Measurements from ENCODE around the gene SLC22A23. TPM values are rescaled to one million over a fixed set of nuclear protein-coding genes. Genes with fewer than 3 reads are reported as not detected.

SLC22A23 gene
- total RNA-seq, 1 donor = 18.1 TPM

- no peaks in the 10 kb centered on the region for H4K20me1 ChIP-seq (ENCODE audit: insufficient read depth, low read length)
- H3K9me3 ChIP-seq (ENCODE audit: low read depth, low read length) = no peaks in the 10 kb centered on the region
- H3K79me2 ChIP-seq (ENCODE audit: insufficient read depth, low read length) = peaks cover 12% of the 10 kb centered on the region
- H2AFZ ChIP-seq (ENCODE audit: low read length) = no peak overlapping the region
- H3K4me3 ChIP-seq (ENCODE audit: insufficient read depth, low read length) = no peak overlapping the region
- no peak for DNase-seq (ENCODE audit: insufficient read length, low spot score, missing footprints)
- H3K4me1 ChIP-seq (ENCODE audit: insufficient read depth, low read length) = peaks cover 42% of the 10 kb centered on the region
- TF ChIP-seq CTCF (IDR thresholded peaks at IDR 0.05; ENCODE audit: extremely low read depth, low read depth, low read length) = no peak
- no peak overlapping the region for H3K4me2 ChIP-seq (ENCODE audit: insufficient read depth, low read length)
- no peaks in the 10 kb centered on the region for H3K27me3 ChIP-seq (ENCODE audit: insufficient read depth, low read length)
- no peak overlapping the region for H3K27ac ChIP-seq (ENCODE audit: low read depth, low read length)
- no peaks in the 10 kb centered on the region for H3K36me3 ChIP-seq (ENCODE audit: insufficient read depth, low read length)
These were observed 32.5 kb downstream of the SLC22A23 start for GRCh38 chr6:3424185-3424927.

- Histone ChIP-seq H3K4me1 (ENCODE audit: insufficient read depth, low read length) (peaks cover 45% of the 10 kb centered on the region), H4K20me1 (ENCODE audit: insufficient read depth, low read length) (no peaks in the 10 kb centered on the region), H3K9me3 (ENCODE audit: low read depth, low read length) (no peaks in the 10 kb centered on the region), H3K36me3 (ENCODE audit: insufficient read depth, low read length) (no peaks in the 10 kb centered on the region), H3K27ac (ENCODE audit: low read depth, low read length) (no peak overlapping the region), H3K27me3 (ENCODE audit: insufficient read depth, low read length) (no peaks in the 10 kb centered on the region), H2AFZ (ENCODE audit: low read length) (no peak overlapping the region), H3K79me2 (ENCODE audit: insufficient read depth, low read length) (peaks cover 12% of the 10 kb centered on the region), H3K4me2 (ENCODE audit: insufficient read depth, low read length) (no peak overlapping the region), H3K4me3 (ENCODE audit: insufficient read depth, low read length) (no peak overlapping the region)
- DNase-seq (ENCODE audit: insufficient read length, low spot score, missing footprints) = no peak
- TF ChIP-seq CTCF (IDR thresholded peaks at IDR 0.05; ENCODE audit: extremely low read depth, low read depth, low read length) = no peak
These were observed 33.2 kb downstream of the SLC22A23 start for GRCh38 chr6:3423439-3424184.

GRCh38 chr6:3422435-3423070 lies 34.3 kb downstream of the SLC22A23 start:
- Histone ChIP-seq H3K27me3 (ENCODE audit: insufficient read depth, low read length) (no peaks in the 10 kb centered on the region), H3K9me3 (ENCODE audit: low read depth, low read length) (no peaks in the 10 kb centered on the region), H3K36me3 (ENCODE audit: insufficient read depth, low read length) (no peaks in the 10 kb centered on the region), H3K4me1 (ENCODE audit: insufficient read depth, low read length) (peaks cover 39% of the 10 kb centered on the region), H3K79me2 (ENCODE audit: insufficient read depth, low read length) (peaks cover 17% of the 10 kb centered on the region), H3K4me2 (ENCODE audit: insufficient read depth, low read length) (peak overlapping the region; percentile 51), H3K4me3 (ENCODE audit: insufficient read depth, low read length) (peak overlapping the region; percentile 27), H2AFZ (ENCODE audit: low read length) (no peak overlapping the region), H3K27ac (ENCODE audit: low read depth, low read length) (peak overlapping the region; percentile 8), H4K20me1 (ENCODE audit: insufficient read depth, low read length) (no peaks in the 10 kb centered on the region)
- no peak for DNase-seq (ENCODE audit: insufficient read length, low spot score, missing footprints)
- no peak for TF ChIP-seq CTCF (IDR thresholded peaks at IDR 0.05; ENCODE audit: extremely low read depth, low read depth, low read length)

All from osteoblast (primary cell).